BE2C (cell line): ENCODE results near the gene PALM2AKAP2. TPM values are rescaled to one million over a fixed set of nuclear protein-coding genes. Genes with fewer than 3 reads are reported as not detected.

ENCODE experiments used
- DNase-seq: peaks from one replicate; pipeline ENCODE4 v3.0.0-alpha.2; 2020
- H3K27me3 ChIP-seq: fragments of 250-450 bp; sonication (Bioruptor Pico); 2 replicates; pipeline ENCODE4 v1.5.1; 2020; ENCODE audit warnings: mild to moderate bottlenecking
- H3K36me3 ChIP-seq: fragments of 250-450 bp; sonication (Bioruptor Pico); 2 replicates; pipeline ENCODE4 v1.5.1; 2020; ENCODE audit warnings: mild to moderate bottlenecking
- H3K4me1 ChIP-seq: fragments of 250-450 bp; sonication (Bioruptor Pico); 2 replicates; pipeline ENCODE4 v1.5.1; 2020
- H3K4me3 ChIP-seq: 2 replicates; pipeline ENCODE4 v1.5.1; 2011; ENCODE audit warnings: low read depth, low read length
- H3K9me3 ChIP-seq: fragments of 250-450 bp; sonication (Bioruptor Pico); 2 replicates; pipeline ENCODE4 v1.5.1; 2020
- CTCF ChIP-seq: IDR thresholded peaks from 2 replicates; pipeline ENCODE4 v1.5.1; 2012; ENCODE audit warnings: mild to moderate bottlenecking, low read depth, low read length
- polyA plus RNA-seq: library from polyadenylated mRNA; unstranded; fragments of >200 nt; gene quantifications from one replicate; pipeline ENCODE4 v1.2.1, GENCODE V29; 2012; ENCODE audit warnings: low read depth, missing spikeins; ENCODE audit not compliant: insufficient read length, insufficient read depth

PALM2AKAP2 gene
- polyA plus RNA-seq = not detected

DNA sequence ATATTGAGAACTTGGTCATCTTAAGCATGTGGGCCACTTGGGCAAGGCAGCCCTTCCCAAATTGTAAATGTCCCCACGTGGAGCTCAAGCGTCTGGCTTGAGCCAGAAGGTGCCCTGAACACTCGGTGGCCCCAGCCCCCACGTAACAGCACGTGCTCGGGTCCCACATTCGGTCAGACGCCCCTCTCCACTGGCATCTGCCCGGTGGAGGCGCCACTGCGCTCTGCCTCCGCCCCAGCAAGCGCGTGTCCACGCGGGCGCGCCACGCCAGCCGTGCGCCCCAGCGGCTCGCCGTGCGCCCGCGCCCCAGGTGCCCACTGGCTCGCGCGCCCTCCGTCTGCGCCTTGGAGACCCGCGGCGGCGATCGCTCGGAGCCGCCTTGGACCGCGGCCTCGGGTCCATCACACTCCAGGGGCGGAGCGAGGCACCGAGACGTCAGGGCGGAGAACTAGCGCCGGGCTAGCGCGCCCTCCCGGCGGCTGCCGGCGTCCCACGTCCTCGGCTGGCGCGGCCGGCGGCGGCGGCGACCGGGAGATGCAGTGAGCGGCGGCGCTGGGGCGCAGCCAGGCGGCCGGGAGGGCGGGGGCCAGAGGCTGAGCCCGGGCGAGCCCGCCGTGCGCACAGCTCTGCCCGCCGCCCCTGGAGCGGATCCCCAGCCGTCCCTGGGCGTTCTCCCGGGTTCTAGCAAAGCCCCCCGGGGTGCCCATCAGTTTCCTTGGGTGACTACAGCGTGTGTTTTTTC is at the start of gene PALM2AKAP2:
PALM2AKAP2 (plus strand) TSS at position 488 of the 742 bp plus-strand sequence. CDS start 291 bp downstream, outside the sequence.
- H3K36me3 ChIP-seq = no peaks in the 10 kb centered on the region
- peaks cover 15% of the 10 kb centered on the region for H3K27me3 ChIP-seq
- no peak within 1 kb of the TSS for H3K4me3 ChIP-seq
- no peaks in the 10 kb centered on the region for H3K4me1 ChIP-seq
- TF ChIP-seq CTCF = no peak
- H3K9me3 ChIP-seq = no peaks in the 10 kb centered on the region
- DNase-seq = no peak

- no peaks in the 10 kb centered on the region for H3K4me1 ChIP-seq
- no peaks in the 10 kb centered on the region for H3K27me3 ChIP-seq
- no peaks in the 10 kb centered on the region for H3K36me3 ChIP-seq
- no peak for TF ChIP-seq CTCF
- DNase-seq = no peak
- H3K4me3 ChIP-seq = no peak overlapping the region
- no peaks in the 10 kb centered on the region for H3K9me3 ChIP-seq
Observed at GRCh38 chr9:109730228-109730627, 49.8 kb upstream of the PALM2AKAP2 start.

- H3K9me3 ChIP-seq = no peaks in the 10 kb centered on the region
- no peak for DNase-seq
- no peak for TF ChIP-seq CTCF
- H3K36me3 ChIP-seq = no peaks in the 10 kb centered on the region
- H3K4me3 ChIP-seq = no peak overlapping the region
- H3K4me1 ChIP-seq = no peaks in the 10 kb centered on the region
- no peaks in the 10 kb centered on the region for H3K27me3 ChIP-seq
Observed at GRCh38 chr9:109733690-109734089, 46.3 kb upstream of the PALM2AKAP2 start.

GRCh38 chr9:109734814-109735213 is 45.2 kb upstream of the PALM2AKAP2 start:
- Histone ChIP-seq H3K4me3 (no peak overlapping the region), H3K9me3 (no peaks in the 10 kb centered on the region), H3K4me1 (no peaks in the 10 kb centered on the region), H3K36me3 (no peaks in the 10 kb centered on the region), H3K27me3 (no peaks in the 10 kb centered on the region)
- no peak for DNase-seq
- no peak for TF ChIP-seq CTCF

GRCh38 chr9:109735801-109736200 is 44.2 kb upstream of the PALM2AKAP2 start:
- no peak for DNase-seq
- H3K36me3 ChIP-seq = no peaks in the 10 kb centered on the region
- no peaks in the 10 kb centered on the region for H3K4me1 ChIP-seq
- H3K9me3 ChIP-seq = no peaks in the 10 kb centered on the region
- H3K27me3 ChIP-seq = no peaks in the 10 kb centered on the region
- H3K4me3 ChIP-seq = no peak overlapping the region
- no peak for TF ChIP-seq CTCF

GRCh38 chr9:109737295-109737694 is 42.7 kb upstream of the PALM2AKAP2 start:
- TF ChIP-seq CTCF = no peak
- H3K4me1 ChIP-seq = no peaks in the 10 kb centered on the region
- no peaks in the 10 kb centered on the region for H3K9me3 ChIP-seq
- DNase-seq = no peak
- no peaks in the 10 kb centered on the region for H3K27me3 ChIP-seq
- no peak overlapping the region for H3K4me3 ChIP-seq
- no peaks in the 10 kb centered on the region for H3K36me3 ChIP-seq
